ENCODE data around the gene GPX1. TPM values are rescaled to one million over a fixed set of nuclear protein-coding genes. Genes with fewer than 3 reads are reported as not detected.
"Not testable (repeated sequence)": the region's sequence is repeated elsewhere in the genome, so short reads cannot be mapped to it uniquely, and the experiment has no call there.

Gene GPX1
- total RNA-seq, 2 experiments from 2014 or later: 217 to 219 TPM

- CTCF ChIA-PET: interaction anchor here (0.6 to 1.4 kb wide), 2 partner anchors 10 to 392 kb away, joined by 3 to 4 read pairs; no protein-coding TSS in a partner anchor
- POLR2A ChIA-PET: no interaction called here
Observed at GRCh38 chr3:49333916-49334633, 24.1 kb downstream of the GPX1 start.

- ChIA-PET POLR2A (interaction anchor here (0.6 kb wide), 1 partner anchor 78 kb away, joined by 3 read pairs; no protein-coding TSS in a partner anchor), CTCF (interaction anchor here (0.6 to 1.6 kb wide), 2 partner anchors 116 to 1867 kb away, joined by 4 to 8 read pairs; no protein-coding TSS in a partner anchor)
Observed at GRCh38 chr3:49333091-49333490, 25.1 kb downstream of the GPX1 start.

- ChIA-PET CTCF (interaction anchor here (0.6 kb wide), 1 partner anchor 617 kb away, joined by 4 read pairs; no protein-coding TSS in a partner anchor), POLR2A (interaction anchor here (0.6 kb wide), 1 partner anchor 25 kb away, joined by 9 read pairs; no protein-coding TSS in a partner anchor)
Observed at GRCh38 chr3:49329186-49329585, 29.0 kb downstream of the GPX1 start.

- POLR2A ChIA-PET: interaction anchor here (0.6 kb wide), 1 partner anchor 727 kb away, joined by 3 read pairs; no protein-coding TSS in a partner anchor
- CTCF ChIA-PET: not testable (repeated sequence)
Observed at GRCh38 chr3:49328350-49328749, 29.8 kb downstream of the GPX1 start.

- ChIA-PET POLR2A (no interaction called here), CTCF (no interaction called here)
Observed at GRCh38 chr3:49327485-49327884, 30.7 kb downstream of the GPX1 start.

GRCh38 chr3:49324768-49325167 is 33.4 kb downstream of the GPX1 start:
- CTCF ChIA-PET: interaction anchor here (1.6 kb wide), 1 partner anchor 10 kb away, joined by 4 read pairs; no protein-coding TSS in a partner anchor
- POLR2A ChIA-PET: no interaction called here

- POLR2A ChIA-PET: interaction anchor here (1.1 kb wide), 1 partner anchor 32 kb away, joined by 5 read pairs; no protein-coding TSS in a partner anchor
- CTCF ChIA-PET: interaction anchor here (1.3 kb wide), 1 partner anchor 132 kb away, joined by 6 read pairs; no protein-coding TSS in a partner anchor
Observed at GRCh38 chr3:49316696-49317457, 41.3 kb downstream of the GPX1 start.

GRCh38 chr3:49313896-49314688 is 44.1 kb downstream of the GPX1 start:
- POLR2A ChIA-PET: no interaction called here

GRCh38 chr3:49311283-49311682 is 46.9 kb downstream of the GPX1 start:
- POLR2A ChIA-PET: no interaction called here
- CTCF ChIA-PET: interaction anchor here (1.6 kb wide), 1 partner anchor 133 kb away, joined by 4 read pairs; no protein-coding TSS in a partner anchor

More at GRCh38 chr3:49313896-49314688, 44.1 kb downstream of the GPX1 start:
- CTCF ChIA-PET: interaction anchor here (0.8 to 1.0 kb wide), 2 partner anchors 25 to 135 kb away, joined by 3 read pairs; no protein-coding TSS in a partner anchor

- CTCF ChIA-PET: interaction anchor here (1.6 kb wide), 1 partner anchor 134 kb away, joined by 4 read pairs; no protein-coding TSS in a partner anchor
- POLR2A ChIA-PET: no interaction called here
Observed at GRCh38 chr3:49310677-49311076, 47.5 kb downstream of the GPX1 start.

Other genes with a start within 250 kb of the GPX1 start
- 10 to 100 TPM; 56.7 to 57.9 TPM for gene USP19, start 237.5 kb downstream of the GPX1 start, total RNA-seq
- gene LAMB2, start 225.3 kb downstream of the GPX1 start, total RNA-seq: not detected
- 10 to 100 TPM; 29.6 to 31.2 TPM for gene CCDC71, start 192.0 kb downstream of the GPX1 start, total RNA-seq
- gene KLHDC8B, start 186.8 kb downstream of the GPX1 start, total RNA-seq: 1 to 10 TPM; 2.0 to 3.4 TPM
- gene C3orf62, start 81.1 kb downstream of the GPX1 start, total RNA-seq: 1 to 10 TPM; 6.9 TPM
- 10 to 100 TPM; 69.7 to 71.5 TPM for gene USP4, start 18.3 kb downstream of the GPX1 start, total RNA-seq
- gene RHOA, start 53.6 kb upstream of the GPX1 start, total RNA-seq: 100 to 1,000 TPM; 466 to 470 TPM
- gene TCTA, start 54.1 kb upstream of the GPX1 start, total RNA-seq: 10 to 100 TPM; 17.7 to 17.9 TPM
- gene AMT, start 64.1 kb upstream of the GPX1 start, total RNA-seq: 1 to 10 TPM in 1 of 2 experiments, under 1 TPM in 1; 0.99 to 1.5 TPM
- 10 to 100 TPM; 10.9 to 11.0 TPM for gene NICN1, start 71.0 kb upstream of the GPX1 start, total RNA-seq
- gene DAG1, start 111.9 kb upstream of the GPX1 start, total RNA-seq: 10 to 100 TPM; 17.8 to 20.9 TPM
- gene BSN, start 196.1 kb upstream of the GPX1 start, total RNA-seq: under 1 TPM; 0.25 to 0.30 TPM

Data from activated CD8-positive, alpha-beta memory T cell treated with anti-CD3 and anti-CD28 coated beads for 36 hours (primary cell).